ENCODE measurements around the gene TGFB1. TPM values are rescaled to one million over a fixed set of nuclear protein-coding genes. Genes with fewer than 3 reads are reported as not detected.
"Not testable (repeated sequence)": the region's sequence is repeated elsewhere in the genome, so short reads cannot be mapped to it uniquely, and the experiment has no call there.

The TGFB1 gene
- 59.4 and 176 TPM in 2 replicates for total RNA-seq

DNA sequence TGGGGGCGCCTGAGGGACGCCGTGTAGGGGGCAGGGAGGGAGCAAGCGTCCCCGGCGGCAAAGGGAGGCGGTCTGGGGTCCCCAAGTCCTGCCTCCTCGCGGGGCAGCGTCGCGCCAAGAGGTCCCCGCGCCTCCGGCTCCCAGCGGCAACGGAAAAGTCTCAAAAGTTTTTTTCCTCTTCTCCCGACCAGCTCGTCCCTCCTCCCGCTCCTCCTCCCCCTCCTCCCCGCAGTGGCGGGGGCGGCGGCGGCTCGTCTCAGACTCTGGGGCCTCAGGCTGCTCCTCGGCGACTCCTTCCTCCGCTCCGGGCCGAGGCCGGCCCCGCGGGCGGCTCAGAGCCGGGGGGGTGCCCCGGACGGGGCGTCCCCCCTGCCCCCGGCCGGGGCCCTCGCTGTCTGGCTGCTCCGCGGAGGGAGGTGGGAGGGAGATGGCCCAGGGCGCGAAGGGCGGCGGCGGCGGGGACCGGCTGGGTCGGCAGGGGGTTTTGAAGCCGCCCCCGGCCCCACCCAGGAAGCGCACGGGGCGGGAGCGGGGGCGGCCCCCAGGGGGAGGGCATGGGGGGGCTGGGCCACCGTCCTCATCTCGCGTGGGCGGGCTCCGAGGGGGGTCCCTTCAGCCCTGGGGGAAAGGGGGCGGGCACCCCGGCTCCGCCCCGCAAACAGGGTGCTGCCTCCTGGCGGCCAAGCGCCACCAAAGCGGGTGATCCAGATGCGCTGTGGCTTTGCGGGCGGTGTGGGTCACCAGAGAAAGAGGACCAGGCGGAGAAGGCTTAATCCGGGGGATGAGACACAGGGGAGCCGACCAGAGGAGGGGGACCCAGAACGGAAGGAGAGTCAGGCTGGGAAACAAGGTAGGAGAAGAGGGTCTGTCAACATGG is at the start of gene TGFB1:
Gene TGFB1 (minus strand): TSS at position 457 of the 877 bp plus-strand sequence. CDS start 878 bp downstream, outside the sequence.
- no peak for DNase-seq (ENCODE audit: extremely low read depth, low read depth, low spot score)

DNA sequence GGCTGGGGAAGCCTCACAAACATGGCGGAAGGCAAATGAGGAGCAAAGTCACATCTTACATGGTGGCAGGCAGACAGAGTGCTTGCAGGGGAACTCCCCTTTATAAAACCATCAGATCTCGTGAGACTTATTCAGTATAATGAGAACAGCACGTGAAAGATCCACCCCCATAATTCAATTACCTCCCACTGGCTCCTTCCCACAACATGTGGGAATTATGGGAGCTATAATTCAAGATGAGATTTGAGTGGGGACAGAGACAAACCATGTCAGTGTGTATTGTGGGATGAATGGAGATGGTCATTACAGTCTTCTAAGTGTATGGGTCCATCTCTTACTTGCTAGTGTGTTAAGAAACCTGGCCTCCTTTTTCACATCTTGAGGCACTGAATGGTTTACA is 48.3 kb upstream of the TGFB1 start:
- DNase-seq (ENCODE audit: extremely low read depth, low read depth, low spot score), result no peak

DNA sequence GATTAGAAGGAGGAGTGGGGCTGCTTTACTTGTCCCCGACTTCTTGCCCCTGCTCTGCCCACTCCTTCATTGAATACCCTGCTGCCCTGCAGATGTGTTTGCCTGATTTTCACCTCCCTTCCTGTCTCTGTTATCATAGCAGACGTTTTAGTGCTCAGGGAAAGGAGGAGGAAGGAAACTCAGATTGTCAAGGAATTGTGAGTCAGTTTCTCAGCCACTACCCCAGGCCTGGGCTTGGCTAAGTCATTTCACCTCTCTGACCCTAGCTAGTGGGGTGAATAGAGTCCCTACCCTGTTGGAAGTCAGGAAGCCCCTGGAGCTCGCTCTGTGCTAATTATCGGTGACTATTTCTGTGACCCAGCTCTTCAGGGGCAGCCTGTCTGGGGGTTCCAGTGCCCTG is 47.8 kb upstream of the TGFB1 start:
- peak; percentile 60 for DNase-seq (ENCODE audit: extremely low read depth, low read depth, low spot score)

DNA sequence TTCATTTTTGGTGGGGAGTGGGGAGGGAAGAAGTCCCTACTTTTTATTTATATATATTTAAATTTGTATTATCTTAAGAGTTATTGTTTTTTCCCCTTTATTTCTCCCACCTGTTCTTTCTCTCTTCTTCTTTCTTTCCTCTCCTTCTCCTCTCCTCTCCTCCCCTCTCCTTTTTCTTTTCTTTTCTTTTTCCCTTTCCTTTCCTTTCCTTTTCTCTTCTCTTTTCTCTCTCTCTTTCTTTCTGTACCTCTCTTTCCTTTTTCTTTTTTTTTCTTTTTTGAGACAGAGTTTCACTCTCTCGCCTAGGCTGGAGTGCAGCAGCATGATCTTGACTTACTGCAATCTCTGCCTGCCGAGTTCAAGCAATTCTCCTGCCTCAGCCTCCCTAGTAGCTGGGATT is 45.8 kb upstream of the TGFB1 start:
- no peak for DNase-seq (ENCODE audit: extremely low read depth, low read depth, low spot score)

DNA sequence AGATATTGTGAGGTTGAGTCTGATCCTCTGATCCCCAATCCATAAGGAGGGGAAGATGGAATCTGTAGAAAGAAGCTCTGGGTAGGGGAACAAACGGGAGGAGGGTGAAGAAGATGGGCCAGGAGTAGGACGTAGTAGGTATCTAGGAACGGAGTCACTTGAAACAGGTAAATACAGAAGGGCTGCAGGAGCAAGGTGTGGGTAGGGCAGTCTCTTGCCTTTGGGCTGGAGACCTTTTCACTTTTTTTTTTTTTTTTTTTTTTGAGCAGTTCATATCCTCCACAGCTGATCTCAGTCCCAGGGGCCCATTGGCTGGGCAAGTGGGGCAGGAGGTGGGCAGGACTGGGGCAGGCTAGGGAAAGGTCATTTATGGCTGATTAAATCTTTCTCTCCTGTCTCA is 45.4 kb upstream of the TGFB1 start:
- no peak for DNase-seq (ENCODE audit: extremely low read depth, low read depth, low spot score)

DNA sequence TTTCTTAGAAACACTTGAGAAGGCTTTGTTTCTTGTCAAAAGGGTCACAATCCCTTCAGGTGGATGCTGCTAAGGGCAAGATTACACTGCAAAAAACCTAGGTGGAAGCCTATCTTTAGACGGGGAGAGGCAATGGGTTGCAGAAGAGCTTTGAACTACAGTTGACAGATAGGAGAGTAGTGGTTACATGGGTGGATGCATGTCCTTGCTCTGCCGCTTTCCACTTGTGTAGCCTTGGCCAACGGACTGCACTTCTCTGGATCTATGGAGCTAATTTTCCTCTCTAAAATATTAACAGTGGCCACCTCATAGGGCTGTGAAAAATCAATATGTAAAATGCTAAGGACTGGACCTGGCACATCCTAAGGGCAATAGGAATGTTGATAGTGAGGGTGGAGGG is 44.9 kb upstream of the TGFB1 start:
- DNase-seq (ENCODE audit: extremely low read depth, low read depth, low spot score), result no peak

DNA sequence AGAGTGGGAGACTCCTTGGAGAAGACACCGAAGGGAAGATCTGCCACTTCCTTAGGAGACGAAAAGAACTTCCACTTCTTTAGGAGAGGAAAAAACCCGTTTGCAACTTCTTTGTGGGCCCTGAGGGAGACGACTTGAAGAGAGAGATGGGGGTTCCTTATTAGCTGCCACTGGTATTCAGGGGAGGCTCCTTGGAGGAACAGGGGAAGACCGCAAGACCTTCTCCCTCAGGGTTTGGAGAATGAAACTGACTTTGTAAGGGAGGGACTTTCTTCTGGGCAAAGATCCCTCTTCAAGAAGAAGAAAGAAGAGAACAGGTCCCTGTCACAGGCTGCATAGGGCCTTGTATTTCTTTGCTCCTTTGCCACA is 44.3 kb upstream of the TGFB1 start:
- no peak for DNase-seq (ENCODE audit: extremely low read depth, low read depth, low spot score)

DNA sequence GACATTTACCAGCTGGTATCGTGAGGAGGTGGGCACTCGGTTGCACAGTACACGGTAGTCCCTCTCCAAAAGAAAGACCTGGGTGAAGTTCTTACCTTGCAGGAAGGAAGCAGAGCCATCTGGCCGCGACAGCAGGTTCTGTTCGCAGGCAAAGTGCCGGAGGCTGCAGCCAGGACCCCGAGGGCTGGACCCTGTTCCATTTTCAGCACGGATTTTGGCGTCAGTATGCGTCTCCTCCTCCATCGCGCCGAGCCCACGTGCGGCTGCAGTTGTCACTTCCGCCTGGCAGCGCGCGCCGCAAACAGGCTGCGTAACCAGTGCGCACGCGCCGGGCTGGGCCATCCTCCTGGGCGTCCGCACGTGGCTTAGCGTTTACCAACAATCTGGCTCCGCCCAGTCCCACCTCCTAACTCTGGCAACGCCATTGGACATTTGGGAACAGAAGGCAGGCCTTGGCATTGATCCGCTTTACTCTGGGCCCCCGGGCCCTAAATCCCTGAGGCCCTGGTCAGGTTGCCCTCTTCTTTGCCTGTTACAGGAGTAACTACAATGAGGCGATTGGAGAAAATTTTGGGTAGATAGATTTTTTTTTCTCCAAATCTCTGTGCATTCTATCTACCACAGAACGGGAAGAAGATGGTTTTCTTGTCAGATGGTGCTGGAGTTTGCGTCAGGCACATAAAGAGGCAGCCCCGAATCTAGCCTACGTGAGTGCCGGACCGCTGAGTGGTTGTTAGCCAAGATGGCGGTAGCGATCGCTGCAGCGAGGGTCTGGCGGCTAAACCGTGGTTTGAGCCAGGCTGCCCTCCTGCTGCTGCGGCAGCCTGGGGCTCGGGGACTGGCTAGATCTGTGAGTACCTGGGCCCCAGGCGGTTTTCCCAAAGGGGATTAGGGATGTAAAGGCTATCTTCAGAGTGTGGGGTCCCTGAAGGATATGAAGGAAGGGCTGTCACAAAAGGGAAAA is 43.6 kb upstream of the TGFB1 start, which contains the start of the genes BCKDHA and EXOSC5:
Gene BCKDHA (plus strand): TSS at position 733 of the 964 bp plus-strand sequence. CDS start 10 bp downstream, at position 743.
Gene EXOSC5 (minus strand): TSS at position 274 of the 964 bp plus-strand sequence. CDS start 31 bp downstream, at position 243.
- peak; percentile 100 for DNase-seq (ENCODE audit: extremely low read depth, low read depth, low spot score)

DNA sequence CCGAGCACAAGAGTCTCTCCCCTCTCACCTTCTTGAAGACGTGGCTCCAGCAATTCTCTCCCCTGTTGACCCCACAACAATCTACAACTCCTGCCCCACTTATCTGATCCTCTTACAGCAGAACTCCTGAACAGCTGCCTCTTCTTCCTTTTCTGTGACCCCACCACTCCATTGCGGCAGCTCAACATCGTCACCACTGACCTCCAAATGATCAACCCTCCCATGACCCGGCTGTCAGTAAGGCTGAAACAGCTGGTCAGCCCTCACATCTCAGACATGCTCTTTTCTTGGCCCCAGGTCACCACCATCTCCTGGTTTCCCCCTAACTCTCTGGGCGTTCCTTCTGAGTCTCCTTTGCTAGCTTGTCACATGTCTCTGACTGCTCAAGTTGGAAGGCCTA is 41.6 kb upstream of the TGFB1 start:
- no peak for DNase-seq (ENCODE audit: extremely low read depth, low read depth, low spot score)

DNA sequence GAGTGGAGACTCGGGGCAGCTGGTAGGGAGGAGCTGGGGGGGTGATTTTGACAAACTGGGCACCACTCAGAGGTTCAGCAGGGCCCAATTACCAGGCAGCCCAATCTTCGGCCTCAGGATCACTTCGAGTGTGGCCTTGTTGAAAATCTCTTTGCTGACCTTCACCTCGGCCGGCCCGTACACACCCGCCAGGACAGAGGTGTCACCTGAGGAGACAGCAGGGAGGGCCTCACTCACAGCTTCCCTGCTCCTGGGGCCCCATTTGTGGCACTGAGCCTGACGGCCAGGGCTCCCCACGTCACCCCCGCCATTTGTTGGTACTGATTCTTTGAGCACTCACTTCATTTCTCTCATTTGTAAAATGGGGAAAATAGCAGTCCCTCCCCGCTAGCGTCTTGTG is 39.1 kb upstream of the TGFB1 start:
- no peak for DNase-seq (ENCODE audit: extremely low read depth, low read depth, low spot score)

DNA sequence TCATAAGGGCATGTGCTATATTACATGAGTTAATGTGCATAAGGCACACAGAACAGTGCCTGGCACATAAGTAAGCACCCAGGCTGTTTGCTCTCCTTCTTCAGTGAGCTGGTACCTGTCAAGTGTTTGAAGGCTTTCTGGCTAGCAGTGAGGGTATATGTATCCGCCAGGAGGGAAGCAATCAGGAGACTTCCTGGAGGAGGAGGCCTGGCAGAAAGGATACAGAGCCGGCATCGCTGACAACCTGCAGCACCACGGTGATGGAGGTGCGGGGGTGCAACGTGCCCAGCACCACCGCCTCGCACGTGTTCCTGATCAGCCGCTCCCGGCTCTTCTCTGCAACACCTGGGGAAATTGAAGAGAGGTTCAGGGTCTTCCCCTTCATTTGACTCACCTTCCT is 37.9 kb upstream of the TGFB1 start:
- no peak for DNase-seq (ENCODE audit: extremely low read depth, low read depth, low spot score)

DNA sequence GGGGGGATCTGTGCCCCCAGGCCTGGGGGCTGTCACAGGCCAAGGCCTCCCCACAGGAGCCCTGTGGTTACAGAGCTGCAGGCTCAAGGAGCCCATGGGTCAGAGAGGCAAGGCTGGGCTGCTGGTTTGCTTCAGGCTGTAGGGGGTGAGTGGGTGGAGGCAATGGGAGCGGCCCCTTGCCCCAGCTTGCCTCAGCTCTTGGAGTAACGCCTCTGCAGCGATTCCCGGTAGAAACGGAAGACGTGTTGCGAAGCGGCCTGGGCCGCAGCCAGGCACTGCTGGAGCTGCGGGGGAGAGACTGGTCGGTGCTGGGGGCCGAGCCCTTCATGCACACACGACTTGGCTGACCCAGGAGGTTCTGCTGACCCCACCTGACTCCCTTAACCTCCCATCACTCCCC is 32.7 kb upstream of the TGFB1 start:
- DNase-seq (ENCODE audit: extremely low read depth, low read depth, low spot score), result no peak

DNA sequence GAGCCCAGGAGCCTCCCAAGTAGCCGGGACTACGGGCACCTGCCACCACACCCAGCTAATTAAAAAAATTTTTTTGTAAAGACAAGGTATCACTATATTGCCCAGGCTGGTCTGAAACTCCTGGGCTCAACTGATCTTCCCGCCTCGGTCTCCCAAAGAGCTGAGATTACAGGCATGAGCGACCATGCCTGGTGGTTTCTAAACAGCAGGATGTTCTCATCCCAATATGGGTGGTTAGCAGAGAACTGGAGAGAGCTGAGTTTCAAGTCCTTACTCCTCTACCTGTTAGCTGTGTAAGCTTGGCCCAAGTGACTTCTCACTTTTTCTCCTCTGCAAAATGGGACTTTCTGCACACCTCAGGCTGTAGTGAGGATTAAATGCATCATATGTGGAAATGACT is 30.6 kb upstream of the TGFB1 start:
- no peak for DNase-seq (ENCODE audit: extremely low read depth, low read depth, low spot score)

DNA sequence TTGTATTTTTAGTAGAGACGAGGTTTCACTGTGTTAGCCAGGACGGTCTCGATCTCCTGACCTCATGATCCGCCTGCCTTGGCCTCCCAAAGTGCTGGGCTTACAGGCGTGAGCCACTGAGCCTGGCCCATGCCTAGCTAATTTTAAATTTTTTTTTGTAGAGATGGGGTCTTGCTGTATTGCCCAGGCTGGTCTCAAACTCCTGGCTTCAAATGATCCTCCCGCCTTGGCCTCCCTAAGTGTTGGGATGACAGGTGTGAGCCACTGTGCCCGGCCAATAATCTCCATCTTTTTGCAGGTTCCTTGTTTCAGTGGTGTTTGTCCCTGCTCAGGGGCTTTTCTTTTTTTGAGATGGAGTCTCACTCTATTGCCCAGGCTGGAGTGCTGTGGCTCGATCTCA is 27.8 kb upstream of the TGFB1 start:
- not testable (repeated sequence) for DNase-seq (ENCODE audit: extremely low read depth, low read depth, low spot score)

DNA sequence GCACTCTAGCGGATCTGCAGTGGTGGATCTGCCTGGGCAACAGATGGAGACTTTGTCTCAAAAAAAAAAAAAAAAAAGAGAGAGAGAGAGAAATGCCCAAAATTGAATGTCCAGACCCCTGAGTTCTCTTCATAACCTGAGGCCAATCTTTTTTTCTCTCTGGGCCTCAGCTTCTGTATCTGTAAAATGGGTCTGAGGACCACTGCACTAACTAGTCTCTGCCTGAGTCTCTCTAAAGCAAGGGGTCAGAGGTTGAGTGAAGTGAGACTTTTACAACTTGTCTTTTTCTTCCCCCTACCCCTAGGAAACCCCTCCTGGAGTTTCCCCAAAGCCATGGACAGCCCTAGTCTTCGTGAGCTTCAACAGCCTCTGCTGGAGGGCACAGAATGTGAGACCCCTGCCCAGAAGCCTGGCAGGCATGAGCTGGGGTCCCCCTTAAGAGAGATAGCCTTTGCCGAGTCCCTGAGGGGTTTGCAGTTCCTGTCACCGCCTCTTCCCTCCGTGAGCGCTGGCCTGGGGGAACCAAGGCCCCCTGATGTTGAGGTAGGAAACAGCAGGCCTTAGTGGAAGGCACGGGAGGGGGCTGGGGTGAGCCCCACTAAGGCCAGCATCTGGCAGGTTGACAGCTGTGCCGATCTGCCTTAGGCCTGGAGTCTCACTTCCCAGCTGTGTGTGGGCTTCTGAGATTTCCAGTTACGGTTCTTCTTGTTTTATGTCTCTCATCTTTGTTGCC is 24.4 kb upstream of the TGFB1 start:
- no peak for DNase-seq (ENCODE audit: extremely low read depth, low read depth, low spot score)

DNA sequence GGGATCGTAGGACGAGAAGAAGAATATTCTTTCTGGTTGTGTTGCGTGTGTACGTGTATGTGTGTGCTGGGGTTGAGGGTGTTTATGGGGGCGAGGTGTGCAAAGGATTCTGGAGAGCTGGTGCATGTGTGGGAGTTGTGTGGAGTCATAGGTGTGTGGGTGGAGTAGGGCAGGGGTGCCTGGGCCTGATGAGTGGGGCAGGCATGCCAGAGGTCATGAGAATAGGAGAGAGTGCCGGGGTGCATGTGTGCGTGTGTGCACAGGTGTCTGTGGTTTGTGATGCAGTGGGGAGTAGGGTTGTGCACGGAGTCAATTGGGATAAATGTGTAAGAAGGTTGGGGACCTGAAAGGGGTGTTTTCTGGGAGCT is 23.3 kb upstream of the TGFB1 start:
- no peak for DNase-seq (ENCODE audit: extremely low read depth, low read depth, low spot score)

DNA sequence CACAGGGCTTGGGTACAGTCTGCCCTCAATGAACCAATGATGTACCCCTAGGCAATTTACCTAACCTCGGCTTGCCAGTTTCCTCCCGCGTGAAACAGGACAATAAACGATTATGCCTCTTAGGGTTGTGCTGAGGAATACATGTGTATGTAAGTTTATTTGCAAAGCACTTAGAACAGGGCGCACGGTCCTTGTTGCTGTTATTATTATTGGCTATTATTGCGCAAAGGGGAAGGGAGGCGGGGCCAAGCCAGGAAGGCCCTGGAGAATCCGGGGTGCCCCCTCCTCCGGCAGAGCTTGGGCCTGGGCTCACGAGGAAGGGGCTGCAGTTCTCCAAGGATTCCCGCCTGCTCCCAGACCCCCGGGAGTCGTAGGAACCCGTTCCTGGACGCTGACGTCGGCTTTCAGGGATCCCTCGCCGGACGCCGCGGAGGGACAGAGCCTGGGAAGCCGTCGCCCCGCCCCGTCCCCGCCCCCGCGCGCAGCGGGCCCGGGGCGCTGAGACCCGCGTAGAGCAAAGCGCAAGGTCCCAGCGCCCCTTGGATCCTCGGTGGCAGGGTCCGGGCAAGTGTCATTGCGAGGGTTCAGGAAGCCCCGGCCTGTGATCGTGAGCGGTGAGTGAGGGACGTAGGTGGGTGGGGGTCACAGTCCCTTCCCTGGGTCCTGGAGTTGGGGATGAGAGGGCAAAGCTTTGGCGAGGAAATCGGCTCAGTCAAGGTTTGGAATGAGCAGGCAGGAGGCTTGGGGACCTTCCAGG is 22.7 kb upstream of the TGFB1 start, which contains the start of gene TMEM91:
Gene TMEM91 (plus strand): TSS at position 293 of the 757 bp plus-strand sequence. CDS start 1,777 bp downstream, outside the sequence.
- DNase-seq (ENCODE audit: extremely low read depth, low read depth, low spot score), result no peak

DNA sequence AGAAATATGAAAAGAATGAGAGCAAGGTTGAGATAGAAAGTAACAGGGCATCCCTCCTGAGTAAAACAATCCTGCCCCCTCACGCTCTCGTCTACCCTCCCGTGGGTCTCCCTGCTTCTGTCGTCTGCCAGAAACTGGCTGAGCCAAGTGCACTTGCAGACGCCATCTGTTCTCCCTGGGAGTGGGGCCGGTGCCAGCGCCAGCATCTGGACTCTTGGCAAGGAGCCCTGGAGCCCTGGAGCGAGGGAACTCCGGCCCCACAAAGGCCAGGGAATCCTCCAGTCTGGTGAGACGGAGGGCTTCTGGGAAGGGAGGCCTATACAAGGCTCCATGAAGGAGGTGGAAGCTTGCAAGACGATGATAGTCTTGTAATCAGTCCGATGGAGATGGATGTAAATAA is 20.3 kb upstream of the TGFB1 start:
- no peak for DNase-seq (ENCODE audit: extremely low read depth, low read depth, low spot score)

DNA sequence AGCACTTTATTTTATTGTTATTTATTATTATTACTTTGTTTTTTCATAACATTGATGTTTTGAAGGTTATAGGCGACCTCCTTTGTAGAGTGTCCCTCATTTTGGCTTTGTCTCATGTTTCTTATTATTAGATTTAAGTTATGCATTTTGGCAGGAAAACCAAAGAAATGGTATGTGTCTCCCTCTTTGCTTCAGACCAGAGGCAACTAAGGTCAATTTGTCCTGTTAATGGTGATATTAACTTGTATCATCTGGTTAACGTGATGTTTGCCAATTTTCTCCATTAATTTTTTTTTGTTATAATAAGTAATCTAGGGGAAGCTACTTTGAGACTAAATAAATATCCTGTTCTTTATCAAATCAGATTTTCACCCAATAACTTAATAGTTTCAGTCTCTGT is 18.8 kb upstream of the TGFB1 start:
- no peak for DNase-seq (ENCODE audit: extremely low read depth, low read depth, low spot score)

DNA sequence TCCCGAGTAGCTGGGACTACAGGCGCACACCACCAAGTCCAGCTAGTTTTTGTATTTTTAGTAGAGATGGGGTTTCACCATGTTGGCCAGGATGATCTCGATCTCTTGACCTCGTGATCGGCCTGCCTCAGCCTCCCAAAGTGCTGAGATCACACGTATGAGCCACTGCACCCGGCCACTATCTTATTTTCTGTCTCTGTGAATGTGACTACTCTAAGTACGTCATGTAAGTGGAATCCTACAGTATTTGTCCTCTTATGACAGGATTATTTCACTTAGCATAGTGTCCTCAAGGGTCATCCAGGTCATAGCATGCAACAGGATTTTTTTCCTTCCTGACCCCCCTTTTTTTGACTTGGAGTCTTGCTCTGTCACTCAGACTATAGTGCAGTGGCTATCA is 17.8 kb upstream of the TGFB1 start:
- no peak for DNase-seq (ENCODE audit: extremely low read depth, low read depth, low spot score)
